ENCODE data around the gene KCTD12. TPM values are rescaled to one million over a fixed set of nuclear protein-coding genes. Genes with fewer than 3 reads are reported as not detected.

KCTD12 gene
- polyA plus RNA-seq, 1 donor (not counting 4 experiments of a cell fraction or from before 2014, with no cell fraction given), result 18.9 TPM

GRCh38 chr13:76863022-76863421 lies 23.2 kb downstream of the KCTD12 start:
- dilution Hi-C loops (cut with MboI; ENCODE audit: extremely low pct_ligation_motif_present, low sequenced_read_pairs), result no loop called here
- no peaks in the 10 kb centered on the region for H4K20me1 ChIP-seq (ENCODE audit: control insufficient read depth, extremely low read depth, insufficient read depth, low read length)
- H3K9me3 ChIP-seq (ENCODE audit: control insufficient read depth, low read depth, low read length), result no peaks in the 10 kb centered on the region
- DNase-seq (ENCODE audit: low read depth, low spot score), result no peak
- FAIRE-seq, result no peak
- no peak overlapping the region for H3K4me3 ChIP-seq (ENCODE audit: control insufficient read depth in 2 of 3, extremely low read depth in 1 of 3, insufficient read depth in 2 of 3, low read depth in 1 of 3, low read length in 3 of 3)
- no peaks in the 10 kb centered on the region for H3K27me3 ChIP-seq (ENCODE audit: control insufficient read depth, extremely low read depth, insufficient read depth, low read length)
- H3K4me1 ChIP-seq (ENCODE audit: control insufficient read depth, extremely low read depth, insufficient read depth, low read length), result peaks cover 7% of the 10 kb centered on the region
- no peak overlapping the region for H3K9ac ChIP-seq (ENCODE audit: control insufficient read depth, extremely low read depth, insufficient read depth, low read length)
- H3K9me1 ChIP-seq (ENCODE audit: control insufficient read depth, extremely low read depth, insufficient read depth, low read length), result no peaks in the 10 kb centered on the region
- no peaks in the 10 kb centered on the region for H3K36me3 ChIP-seq (ENCODE audit: control insufficient read depth in 2 of 2, extremely low read depth in 1 of 2, insufficient read depth in 2 of 2, low read length in 2 of 2)
- H3K79me2 ChIP-seq (ENCODE audit: control insufficient read depth, insufficient read depth, low read length), result no peaks in the 10 kb centered on the region
- H3K4me2 ChIP-seq (ENCODE audit: control insufficient read depth, extremely low read depth, insufficient read depth, low read depth, low read length), result no peak overlapping the region
- no peak for TF ChIP-seq CTCF (optimal IDR thresholded peaks at IDR 0.05 in 1 of 3, IDR thresholded peaks at IDR 0.05 in 1 of 3, conservative IDR thresholded peaks at IDR 0.05 in 1 of 3; ENCODE audit: extremely low read depth in 1 of 3, insufficient read depth in 2 of 3, low read length in 3 of 3)
- no peak for TF ChIP-seq EZH2 (IDR thresholded peaks at IDR 0.05; ENCODE audit: low read length)
- no peak overlapping the region for H2AFZ ChIP-seq (ENCODE audit: control insufficient read depth, low read length)
- H3K27ac ChIP-seq (ENCODE audit: control insufficient read depth, insufficient read depth, low read length), result no peak overlapping the region

GRCh38 chr13:76861859-76862258 lies 24.3 kb downstream of the KCTD12 start:
- Histone ChIP-seq H3K9me1 (ENCODE audit: control insufficient read depth, extremely low read depth, insufficient read depth, low read length) (no peaks in the 10 kb centered on the region), H3K4me1 (ENCODE audit: control insufficient read depth, extremely low read depth, insufficient read depth, low read length) (peaks cover 7% of the 10 kb centered on the region), H2AFZ (ENCODE audit: control insufficient read depth, low read length) (no peak overlapping the region), H3K9me3 (ENCODE audit: control insufficient read depth, low read depth, low read length) (no peaks in the 10 kb centered on the region), H3K27me3 (ENCODE audit: control insufficient read depth, extremely low read depth, insufficient read depth, low read length) (no peaks in the 10 kb centered on the region), H3K27ac (ENCODE audit: control insufficient read depth, insufficient read depth, low read length) (no peak overlapping the region), H3K9ac (ENCODE audit: control insufficient read depth, extremely low read depth, insufficient read depth, low read length) (no peak overlapping the region), H3K4me3 (ENCODE audit: control insufficient read depth in 2 of 3, extremely low read depth in 1 of 3, insufficient read depth in 2 of 3, low read depth in 1 of 3, low read length in 3 of 3) (no peak overlapping the region), H3K36me3 (ENCODE audit: control insufficient read depth in 2 of 2, extremely low read depth in 1 of 2, insufficient read depth in 2 of 2, low read length in 2 of 2) (no peaks in the 10 kb centered on the region), H3K79me2 (ENCODE audit: control insufficient read depth, insufficient read depth, low read length) (no peaks in the 10 kb centered on the region), H4K20me1 (ENCODE audit: control insufficient read depth, extremely low read depth, insufficient read depth, low read length) (no peaks in the 10 kb centered on the region), H3K4me2 (ENCODE audit: control insufficient read depth, extremely low read depth, insufficient read depth, low read depth, low read length) (no peak overlapping the region)
- dilution Hi-C loops (cut with MboI; ENCODE audit: extremely low pct_ligation_motif_present, low sequenced_read_pairs), result no loop called here
- TF ChIP-seq CTCF (optimal IDR thresholded peaks at IDR 0.05 in 1 of 3, IDR thresholded peaks at IDR 0.05 in 1 of 3, conservative IDR thresholded peaks at IDR 0.05 in 1 of 3; ENCODE audit: extremely low read depth in 1 of 3, insufficient read depth in 2 of 3, low read length in 3 of 3) (no peak), EZH2 (IDR thresholded peaks at IDR 0.05; ENCODE audit: low read length) (no peak)
- no peak for DNase-seq (ENCODE audit: low read depth, low spot score)
- FAIRE-seq, result no peak
